Cardiac fibroblast (primary cell): ENCODE data around the gene CFAP251.

Source experiments
- DNase-seq, 2 donors: peaks; one replicate each; pipeline versions ENCODE4 v3.0.0 to v3.0.0-alpha.2; 2010; ENCODE audit warnings: low read depth in 2 of 2
- H3K4me3 ChIP-seq, 2 donors: replicated peaks in 1 of 2; 1 replicate in 1 of 2; 2 replicates in 1 of 2; pipeline ENCODE4 v1.5.1; 2011; ENCODE audit warnings: low read depth in 2 of 2, low read length in 2 of 2, mild to moderate bottlenecking in 2 of 2, moderate library complexity in 1 of 2
- CTCF ChIP-seq: IDR thresholded peaks from one replicate; pipeline ENCODE4 v1.5.1; 2011; ENCODE audit warnings: low read depth, mild to moderate bottlenecking, low read length, inconsistent platforms

The CFAP251 gene

GRCh38 chr12:121911824-121912585 lies 6.4 kb upstream of the CFAP251 start:
- no peak for TF ChIP-seq CTCF
- no peak for DNase-seq
- H3K4me3 ChIP-seq: no peak overlapping the region

GRCh38 chr12:121915841-121916321 lies 2.5 kb upstream of the CFAP251 start:
- no peak overlapping the region for H3K4me3 ChIP-seq
- peak; percentile 22 to 68 for DNase-seq
- TF ChIP-seq CTCF: peak; percentile 5

- DNase-seq: peak; percentile 47 to 65
- no peak overlapping the region for H3K4me3 ChIP-seq
- peak; percentile 23 for TF ChIP-seq CTCF
Observed at GRCh38 chr12:121916719-121917118, 1.7 kb upstream of the CFAP251 start.

- no peak for DNase-seq
- H3K4me3 ChIP-seq: peak overlapping the region; percentile 31 to 35
- TF ChIP-seq CTCF: no peak
Observed at GRCh38 chr12:121918679-121919038, 267 bp downstream of the CFAP251 start.

- no peak for TF ChIP-seq CTCF
- H3K4me3 ChIP-seq: no peak overlapping the region
- no peak for DNase-seq
Observed at GRCh38 chr12:121921066-121921465, 2.7 kb downstream of the CFAP251 start.

GRCh38 chr12:121925358-121925695 lies 6.9 kb downstream of the CFAP251 start:
- no peak for TF ChIP-seq CTCF
- no peak overlapping the region for H3K4me3 ChIP-seq
- DNase-seq: peak; percentile 61 to 81
